Fibroblast of gingiva (primary cell): ENCODE results near the gene PKMYT1.

Experiments
- DNase-seq: peaks from one replicate; pipeline ENCODE4 v3.0.0-alpha.2; 2011; ENCODE audit warnings: low read depth

The PKMYT1 gene

GRCh38 chr16:3017794-3018506 lies 37.7 kb upstream of the PKMYT1 start, which contains the start of gene CLDN6:
Gene CLDN6, minus strand, starts transcription at chr16:3018183. Its CDS starts 2,162 bp downstream, at chr16:3016021.
- DNase-seq: no peak

GRCh38 chr16:3017344-3017743 lies 37.1 kb upstream of the PKMYT1 start:
- DNase-seq: no peak

- no peak for DNase-seq
Measured at GRCh38 chr16:3015865-3016521, 35.7 kb upstream of the PKMYT1 start.

- DNase-seq: no peak
Measured at GRCh38 chr16:3014971-3015370, 34.7 kb upstream of the PKMYT1 start.

GRCh38 chr16:3013998-3014690 lies 33.9 kb upstream of the PKMYT1 start:
- no peak for DNase-seq

GRCh38 chr16:3013491-3013951 lies 33.3 kb upstream of the PKMYT1 start:
- DNase-seq: no peak

GRCh38 chr16:3012828-3013420 lies 32.7 kb upstream of the PKMYT1 start, which contains the start of gene CLDN9:
Gene CLDN9, plus strand, starts transcription at chr16:3012923. Its CDS starts 440 bp downstream, at chr16:3013363.
- DNase-seq: no peak

GRCh38 chr16:3012246-3012645 lies 32.0 kb upstream of the PKMYT1 start:
- no peak for DNase-seq

GRCh38 chr16:3010510-3010909 lies 30.3 kb upstream of the PKMYT1 start:
- DNase-seq: no peak

GRCh38 chr16:3009568-3010390 lies 29.5 kb upstream of the PKMYT1 start:
- no peak for DNase-seq

GRCh38 chr16:3008690-3009037 lies 28.4 kb upstream of the PKMYT1 start:
- no peak for DNase-seq

GRCh38 chr16:3007957-3008689 lies 27.9 kb upstream of the PKMYT1 start:
- no peak for DNase-seq

GRCh38 chr16:3007059-3007956 lies 27.1 kb upstream of the PKMYT1 start:
- DNase-seq: no peak

- no peak for DNase-seq
Measured at GRCh38 chr16:3004781-3005284, 24.6 kb upstream of the PKMYT1 start.

- DNase-seq: no peak
Measured at GRCh38 chr16:3004319-3004718, 24.1 kb upstream of the PKMYT1 start.

GRCh38 chr16:3003582-3004270 lies 23.5 kb upstream of the PKMYT1 start:
- DNase-seq: peak; percentile 95

- no peak for DNase-seq
Measured at GRCh38 chr16:3001316-3001715, 21.1 kb upstream of the PKMYT1 start.

- no peak for DNase-seq
Measured at GRCh38 chr16:3000540-3000939, 20.3 kb upstream of the PKMYT1 start.

- no peak for DNase-seq
Measured at GRCh38 chr16:2999929-3000328, 19.7 kb upstream of the PKMYT1 start.
